ACHN (cell line): ENCODE measurements around the gene CASP8.
"Not testable (repeated sequence)": the region's sequence is repeated elsewhere in the genome, so short reads cannot be mapped to it uniquely, and the experiment has no call there.

Experiments
- DNase-seq: peaks from one replicate; pipeline ENCODE4 v3.0.0-alpha.2; 2015
- in situ Hi-C: cut with HindIII; loops from 2 replicates; pipeline ENCODE4 v1.10.0; 2017; ENCODE audit warnings: low sequenced_read_pairs, low pct_ligation_motif_present, low pct_unique_long_range_greater_than_20kb

Gene CASP8

GRCh38 chr2:201262718-201263117, 2.4 kb downstream of the CASP8 start:
- no peak for DNase-seq
- in situ Hi-C loops = no loop called here

GRCh38 chr2:201263779-201264178, 3.4 kb downstream of the CASP8 start:
- no peak for DNase-seq
- in situ Hi-C loops = no loop called here

- no peak for DNase-seq
- in situ Hi-C loops = no loop called here
These were observed 4.3 kb downstream of the CASP8 start for GRCh38 chr2:201264472-201265173.

GRCh38 chr2:201266629-201267028, 6.3 kb downstream of the CASP8 start:
- in situ Hi-C loops = no loop called here

GRCh38 chr2:201267278-201268030, 7.1 kb downstream of the CASP8 start:
- in situ Hi-C loops = no loop called here

More at GRCh38 chr2:201266629-201267028, 6.3 kb downstream of the CASP8 start:
- no peak for DNase-seq

GRCh38 chr2:201269764-201270163, 9.4 kb downstream of the CASP8 start:
- in situ Hi-C loops = no loop called here
- DNase-seq = no peak

More at GRCh38 chr2:201267278-201268030, 7.1 kb downstream of the CASP8 start:
- no peak for DNase-seq

GRCh38 chr2:201270293-201271001, 10.1 kb downstream of the CASP8 start:
- DNase-seq = no peak
- in situ Hi-C loops = no loop called here

GRCh38 chr2:201271917-201272316, 11.6 kb downstream of the CASP8 start:
- in situ Hi-C loops = no loop called here

GRCh38 chr2:201273330-201273983, 13.1 kb downstream of the CASP8 start:
- in situ Hi-C loops = no loop called here
- no peak for DNase-seq

More at GRCh38 chr2:201271917-201272316, 11.6 kb downstream of the CASP8 start:
- no peak for DNase-seq

- DNase-seq = no peak
- in situ Hi-C loops = no loop called here
These were observed 14.7 kb downstream of the CASP8 start for GRCh38 chr2:201275069-201275468.

GRCh38 chr2:201275990-201276389, 15.7 kb downstream of the CASP8 start:
- in situ Hi-C loops = no loop called here
- DNase-seq = no peak

GRCh38 chr2:201276511-201276910, 16.2 kb downstream of the CASP8 start:
- in situ Hi-C loops = no loop called here

GRCh38 chr2:201279079-201279478, 18.7 kb downstream of the CASP8 start:
- no peak for DNase-seq
- in situ Hi-C loops = no loop called here

More at GRCh38 chr2:201276511-201276910, 16.2 kb downstream of the CASP8 start:
- no peak for DNase-seq

- DNase-seq = no peak
- in situ Hi-C loops = no loop called here
These were observed 20.1 kb downstream of the CASP8 start for GRCh38 chr2:201280191-201281040.

- in situ Hi-C loops = no loop called here
- no peak for DNase-seq
These were observed 25.2 kb downstream of the CASP8 start for GRCh38 chr2:201285499-201285898.

- DNase-seq = not testable (repeated sequence)
These were observed 30.3 kb downstream of the CASP8 start for GRCh38 chr2:201290457-201291148.

GRCh38 chr2:201298462-201299052, 38.2 kb downstream of the CASP8 start:
- in situ Hi-C loops = no loop called here
- DNase-seq = no peak

More at GRCh38 chr2:201290457-201291148, 30.3 kb downstream of the CASP8 start:
- in situ Hi-C loops = not testable (repeated sequence)
